ENCODE data around the gene C1QTNF3. TPM values are rescaled to one million over a fixed set of nuclear protein-coding genes. Genes with fewer than 3 reads are reported as not detected.

Gene C1QTNF3
- total RNA-seq, 1 experiment from 2014 or later: 2.1 TPM

DNA sequence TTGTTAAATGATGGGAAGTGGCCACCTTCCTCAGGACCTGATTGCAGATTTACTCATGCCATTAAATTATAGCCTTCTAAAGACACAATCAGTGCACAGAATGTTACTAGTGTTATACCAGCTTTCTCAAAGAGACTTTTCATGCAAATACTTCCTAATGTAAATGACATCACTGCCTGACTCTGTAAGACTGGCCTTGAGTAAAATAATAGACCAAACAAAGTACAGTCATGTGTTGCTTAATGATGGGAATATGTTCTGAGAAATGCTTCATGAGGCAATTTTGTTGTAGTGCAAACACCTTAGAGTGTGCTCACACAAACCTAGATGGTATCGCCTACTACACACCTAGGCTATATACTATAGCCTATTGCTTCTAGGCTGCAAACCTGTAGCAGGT, 17.0 kb upstream of the C1QTNF3 start:
- CTCF ChIA-PET: no interaction called here
- DNase-seq: no peak
- BruUV-seq (replicated peaks): no TSS peak
- H3K27me3 Mint-ChIP-seq (ENCODE audit: unreplicated experiment): no peaks in the 10 kb centered on the region
- H3K4me3 Mint-ChIP-seq (ENCODE audit: low read depth, unreplicated experiment): no peak overlapping the region
- H3K36me3 Mint-ChIP-seq (ENCODE audit: insufficient read depth, unreplicated experiment): no peaks in the 10 kb centered on the region
- TF ChIP-seq, protein P1, sequence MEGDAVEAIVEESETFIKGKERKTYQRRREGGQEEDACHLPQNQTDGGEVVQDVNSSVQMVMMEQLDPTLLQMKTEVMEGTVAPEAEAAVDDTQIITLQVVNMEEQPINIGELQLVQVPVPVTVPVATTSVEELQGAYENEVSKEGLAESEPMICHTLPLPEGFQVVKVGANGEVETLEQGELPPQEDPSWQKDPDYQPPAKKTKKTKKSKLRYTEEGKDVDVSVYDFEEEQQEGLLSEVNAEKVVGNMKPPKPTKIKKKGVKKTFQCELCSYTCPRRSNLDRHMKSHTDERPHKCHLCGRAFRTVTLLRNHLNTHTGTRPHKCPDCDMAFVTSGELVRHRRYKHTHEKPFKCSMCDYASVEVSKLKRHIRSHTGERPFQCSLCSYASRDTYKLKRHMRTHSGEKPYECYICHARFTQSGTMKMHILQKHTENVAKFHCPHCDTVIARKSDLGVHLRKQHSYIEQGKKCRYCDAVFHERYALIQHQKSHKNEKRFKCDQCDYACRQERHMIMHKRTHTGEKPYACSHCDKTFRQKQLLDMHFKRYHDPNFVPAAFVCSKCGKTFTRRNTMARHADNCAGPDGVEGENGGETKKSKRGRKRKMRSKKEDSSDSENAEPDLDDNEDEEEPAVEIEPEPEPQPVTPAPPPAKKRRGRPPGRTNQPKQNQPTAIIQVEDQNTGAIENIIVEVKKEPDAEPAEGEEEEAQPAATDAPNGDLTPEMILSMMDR (IDR thresholded peaks at IDR 0.05; ENCODE audit: unreplicated experiment): no peak
- H3K4me1 Mint-ChIP-seq (ENCODE audit: low read depth, unreplicated experiment): no peaks in the 10 kb centered on the region
- H3K9me3 Mint-ChIP-seq (ENCODE audit: low read depth, unreplicated experiment): peaks cover 3% of the 10 kb centered on the region
- no peak overlapping the region for H3K27ac Mint-ChIP-seq (ENCODE audit: unreplicated experiment)
- intact Hi-C loops (cut with micrococcal nuclease; ENCODE audit: unreplicated experiment): no loop called here

DNA sequence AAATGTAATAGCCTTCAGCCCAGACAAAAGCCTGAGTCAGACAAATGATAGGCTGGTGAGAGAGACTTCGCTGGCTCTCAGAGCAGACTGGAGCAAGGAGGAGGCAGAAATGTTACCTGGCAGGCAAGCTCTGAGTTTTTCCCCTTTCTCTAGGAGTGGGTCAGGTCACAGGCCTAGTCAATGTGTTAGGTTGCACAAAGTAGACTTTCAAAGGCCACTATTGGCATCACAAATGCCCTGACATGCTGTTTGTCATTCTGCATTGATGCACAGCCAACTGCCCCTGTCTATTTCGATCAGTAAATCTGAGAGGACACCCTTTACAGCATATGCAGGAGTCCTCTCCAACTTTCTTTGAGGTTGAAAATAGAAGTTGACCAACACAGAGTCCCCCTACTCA, 15.5 kb upstream of the C1QTNF3 start:
- no TSS peak for BruUV-seq (replicated peaks)
- peaks cover 3% of the 10 kb centered on the region for H3K9me3 Mint-ChIP-seq (ENCODE audit: low read depth, unreplicated experiment)

DNA sequence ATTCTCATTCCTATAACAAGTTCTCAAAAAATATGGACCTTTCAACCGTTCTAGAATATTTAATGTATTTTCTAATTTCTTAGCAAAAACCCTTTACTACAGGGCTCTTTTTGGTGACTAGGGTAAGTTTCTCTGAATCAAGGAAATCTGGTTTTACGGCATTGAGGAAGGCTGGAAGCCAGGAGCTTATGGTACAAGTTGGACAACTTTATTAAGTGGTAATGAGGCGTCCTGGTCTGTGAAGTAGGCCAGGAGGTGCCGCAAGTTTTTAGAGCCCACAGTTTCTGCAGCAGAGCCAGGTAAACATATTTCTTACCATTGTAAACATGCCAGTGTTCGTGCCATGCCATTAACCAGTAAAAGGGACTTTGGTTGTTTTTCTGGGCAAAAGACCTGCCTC, 14.6 kb upstream of the C1QTNF3 start:
- TF ChIP-seq, protein P1 (IDR thresholded peaks at IDR 0.05; ENCODE audit: unreplicated experiment): no peak
- H3K4me3 Mint-ChIP-seq (ENCODE audit: low read depth, unreplicated experiment): no peak overlapping the region
- no peak for DNase-seq
- CTCF ChIA-PET: no interaction called here
- no peaks in the 10 kb centered on the region for H3K27me3 Mint-ChIP-seq (ENCODE audit: unreplicated experiment)
- no peaks in the 10 kb centered on the region for H3K4me1 Mint-ChIP-seq (ENCODE audit: low read depth, unreplicated experiment)
- intact Hi-C loops (cut with micrococcal nuclease; ENCODE audit: unreplicated experiment): no loop called here
- H3K9me3 Mint-ChIP-seq (ENCODE audit: low read depth, unreplicated experiment): no peaks in the 10 kb centered on the region
- no TSS peak for BruUV-seq (replicated peaks)
- no peak overlapping the region for H3K27ac Mint-ChIP-seq (ENCODE audit: unreplicated experiment)
- no peaks in the 10 kb centered on the region for H3K36me3 Mint-ChIP-seq (ENCODE audit: insufficient read depth, unreplicated experiment)

More for the DNA sequence above, 15.5 kb upstream of the C1QTNF3 start:
- CTCF ChIA-PET: no interaction called here
- Mint-ChIP-seq H3K27ac (ENCODE audit: unreplicated experiment) (no peak overlapping the region), H3K4me1 (ENCODE audit: low read depth, unreplicated experiment) (no peaks in the 10 kb centered on the region), H3K36me3 (ENCODE audit: insufficient read depth, unreplicated experiment) (no peaks in the 10 kb centered on the region), H3K27me3 (ENCODE audit: unreplicated experiment) (no peaks in the 10 kb centered on the region), H3K4me3 (ENCODE audit: low read depth, unreplicated experiment) (no peak overlapping the region)
- intact Hi-C loops (cut with micrococcal nuclease; ENCODE audit: unreplicated experiment): no loop called here
- no peak for DNase-seq
- TF ChIP-seq, protein P1 (IDR thresholded peaks at IDR 0.05; ENCODE audit: unreplicated experiment): no peak

DNA sequence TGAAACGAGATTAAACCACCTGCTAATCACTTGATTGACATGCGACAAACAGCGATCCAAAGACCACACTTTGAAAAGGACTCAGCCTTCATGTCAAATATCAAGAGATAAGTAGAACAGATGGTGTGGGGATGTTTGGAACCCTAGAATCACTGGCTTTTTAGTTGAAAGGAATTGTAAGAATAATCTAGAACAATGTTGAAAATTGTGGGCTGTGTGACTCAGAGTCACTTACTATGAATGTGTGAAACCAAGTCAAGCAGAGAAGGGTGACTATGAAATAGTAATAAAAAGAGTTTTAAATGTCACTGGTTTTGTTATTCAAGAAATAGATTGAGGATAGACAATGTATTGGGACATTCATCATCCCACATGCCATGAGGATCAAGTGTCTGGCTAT, 14.1 kb upstream of the C1QTNF3 start:
- Mint-ChIP-seq H3K9me3 (ENCODE audit: low read depth, unreplicated experiment) (no peaks in the 10 kb centered on the region), H3K4me1 (ENCODE audit: low read depth, unreplicated experiment) (no peaks in the 10 kb centered on the region), H3K27me3 (ENCODE audit: unreplicated experiment) (no peaks in the 10 kb centered on the region), H3K36me3 (ENCODE audit: insufficient read depth, unreplicated experiment) (no peaks in the 10 kb centered on the region), H3K4me3 (ENCODE audit: low read depth, unreplicated experiment) (no peak overlapping the region), H3K27ac (ENCODE audit: unreplicated experiment) (no peak overlapping the region)
- no peak for DNase-seq
- CTCF ChIA-PET: no interaction called here
- intact Hi-C loops (cut with micrococcal nuclease; ENCODE audit: unreplicated experiment): no loop called here
- TF ChIP-seq, protein P1 (IDR thresholded peaks at IDR 0.05; ENCODE audit: unreplicated experiment): no peak
- BruUV-seq (replicated peaks): no TSS peak

DNA sequence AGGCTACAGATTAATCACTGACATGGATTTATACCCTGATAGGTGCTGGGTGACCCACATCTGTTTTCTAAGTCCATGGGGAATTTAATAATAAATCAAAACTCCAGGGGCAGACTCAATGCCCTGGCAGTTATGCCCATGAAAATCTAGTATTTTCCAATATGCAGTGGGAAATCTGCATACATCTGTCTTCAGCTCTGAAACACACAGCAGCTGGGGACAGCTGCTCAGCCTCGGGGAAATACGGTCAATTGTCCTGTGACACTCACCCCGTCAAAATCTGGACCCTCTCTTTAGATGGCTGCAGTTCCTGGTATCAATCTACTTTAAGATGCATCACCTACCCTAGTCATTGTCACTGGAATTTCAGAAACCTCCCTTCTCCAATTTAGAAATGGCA, 12.7 kb upstream of the C1QTNF3 start:
- H3K9me3 Mint-ChIP-seq (ENCODE audit: low read depth, unreplicated experiment): no peaks in the 10 kb centered on the region
- H3K36me3 Mint-ChIP-seq (ENCODE audit: insufficient read depth, unreplicated experiment): no peaks in the 10 kb centered on the region
- CTCF ChIA-PET: no interaction called here
- H3K27me3 Mint-ChIP-seq (ENCODE audit: unreplicated experiment): no peaks in the 10 kb centered on the region
- BruUV-seq (replicated peaks): no TSS peak
- intact Hi-C loops (cut with micrococcal nuclease; ENCODE audit: unreplicated experiment): no loop called here
- H3K4me1 Mint-ChIP-seq (ENCODE audit: low read depth, unreplicated experiment): no peaks in the 10 kb centered on the region
- no peak overlapping the region for H3K27ac Mint-ChIP-seq (ENCODE audit: unreplicated experiment)
- no peak overlapping the region for H3K4me3 Mint-ChIP-seq (ENCODE audit: low read depth, unreplicated experiment)
- DNase-seq: no peak
- TF ChIP-seq, protein P1 (IDR thresholded peaks at IDR 0.05; ENCODE audit: unreplicated experiment): no peak

Measured in Calu3 (cell line).